Endothelial cell of hepatic sinusoid (primary cell): ENCODE measurements around the gene MVB12B.

ENCODE experiments used
- in situ Hi-C: cut with HindIII; loops from 2 replicates; pipeline ENCODE4 v1.10.0; 2017; ENCODE audit warnings: low sequenced_read_pairs

The MVB12B gene

DNA sequence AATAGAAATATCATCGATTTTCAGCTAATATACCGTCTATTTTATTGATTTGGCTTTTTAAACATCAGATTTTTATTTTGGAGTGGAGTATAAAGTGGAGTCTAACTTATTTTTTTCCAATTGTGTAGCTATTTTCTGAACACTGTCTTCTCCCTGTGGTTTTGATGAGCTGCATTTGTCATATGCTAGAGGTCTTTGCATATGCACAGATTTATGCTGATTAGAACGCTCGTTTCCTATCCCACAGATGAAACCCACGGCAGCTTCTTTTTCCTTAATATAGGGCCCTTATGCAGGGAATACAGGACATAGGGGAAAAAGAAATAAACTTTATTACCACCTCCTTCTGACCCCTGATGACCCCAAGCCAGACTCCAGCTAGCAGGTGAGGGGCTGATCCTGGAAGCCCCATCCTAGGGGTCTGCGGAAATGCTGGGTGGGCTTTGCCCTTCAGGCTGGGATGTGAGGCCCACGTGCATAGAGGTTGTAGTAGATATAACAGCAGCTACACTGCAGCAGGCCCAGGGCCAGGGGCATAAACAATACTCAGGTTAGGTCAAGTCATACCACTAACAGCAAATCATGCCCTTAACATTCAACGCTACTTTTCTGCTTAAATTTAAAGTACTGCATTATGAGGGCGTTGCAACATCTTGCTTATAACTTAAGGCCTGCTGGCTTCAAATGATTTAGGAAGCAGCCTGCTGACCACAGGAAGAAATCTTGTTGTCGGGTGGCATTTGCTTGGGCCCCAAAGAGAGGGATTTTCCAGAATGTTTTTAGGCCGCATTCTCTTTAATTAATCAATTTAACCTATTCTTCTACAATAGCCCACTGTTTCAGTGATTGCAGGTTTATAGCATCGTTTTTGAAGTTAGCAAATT is 28.5 kb downstream of the MVB12B start:
- in situ Hi-C loops: no loop called here

DNA sequence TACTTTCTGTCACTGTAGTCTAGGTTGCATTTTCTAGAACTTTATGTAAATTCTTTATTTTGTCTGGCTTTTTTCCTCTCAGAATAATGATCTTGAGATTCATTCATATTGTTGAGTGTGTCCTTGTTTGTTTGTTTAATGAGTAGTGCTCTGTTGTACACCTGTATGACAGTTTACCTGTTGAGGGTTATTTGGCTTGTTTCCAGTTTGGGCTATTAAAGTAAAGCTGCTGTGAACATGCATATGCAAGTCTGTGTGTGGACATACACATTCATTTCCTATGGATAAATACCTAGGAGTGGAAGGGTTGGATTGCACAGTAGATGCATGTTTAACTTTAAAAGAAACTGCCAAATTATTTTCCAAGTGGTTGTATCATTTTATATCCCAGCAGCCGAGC is 30.4 kb downstream of the MVB12B start:
- in situ Hi-C loops: no loop called here

- in situ Hi-C loops: no loop called here
Observed at GRCh38 chr9:126360073-126360472, 33.4 kb downstream of the MVB12B start.

DNA sequence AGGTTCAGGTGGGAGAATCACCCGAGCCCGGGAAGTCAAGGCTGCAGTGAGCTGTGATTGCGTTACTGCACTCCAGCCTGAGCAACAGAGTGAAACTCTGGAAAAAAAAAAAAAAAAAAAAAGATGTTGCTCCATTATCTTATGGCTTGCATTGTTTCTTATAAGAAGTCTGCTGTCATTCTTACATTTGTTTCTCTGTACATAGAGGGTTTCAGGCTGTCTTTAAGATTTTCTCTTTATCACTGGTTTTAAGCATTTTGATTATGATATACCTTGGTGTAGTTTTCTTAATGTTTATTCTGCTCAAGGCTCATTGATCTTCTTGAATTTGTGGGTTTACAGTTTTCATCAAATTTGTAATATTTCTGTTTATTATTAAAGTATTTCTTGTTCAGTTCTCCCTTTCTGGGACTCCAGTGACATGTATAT is 35.2 kb downstream of the MVB12B start:
- in situ Hi-C loops: no loop called here

DNA sequence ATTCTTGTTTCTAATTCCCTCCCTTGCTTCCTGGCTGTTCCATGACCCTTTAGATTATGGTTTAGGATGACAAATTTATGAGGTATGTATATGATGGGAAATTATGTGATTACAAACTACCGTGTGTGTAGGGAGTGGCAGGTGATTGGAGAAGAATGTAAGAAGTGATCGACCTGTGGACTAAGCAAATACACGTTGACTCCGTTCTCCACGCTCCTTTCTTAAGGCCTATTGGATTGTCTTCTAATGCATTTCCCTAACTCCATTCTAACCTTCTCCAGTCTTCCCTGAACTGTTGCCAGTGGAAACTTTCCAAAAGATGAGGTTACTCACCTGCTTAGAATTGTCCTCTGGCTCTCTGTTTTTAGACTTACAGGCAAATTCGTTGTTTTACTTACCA is 36.6 kb downstream of the MVB12B start:
- in situ Hi-C loops: no loop called here

DNA sequence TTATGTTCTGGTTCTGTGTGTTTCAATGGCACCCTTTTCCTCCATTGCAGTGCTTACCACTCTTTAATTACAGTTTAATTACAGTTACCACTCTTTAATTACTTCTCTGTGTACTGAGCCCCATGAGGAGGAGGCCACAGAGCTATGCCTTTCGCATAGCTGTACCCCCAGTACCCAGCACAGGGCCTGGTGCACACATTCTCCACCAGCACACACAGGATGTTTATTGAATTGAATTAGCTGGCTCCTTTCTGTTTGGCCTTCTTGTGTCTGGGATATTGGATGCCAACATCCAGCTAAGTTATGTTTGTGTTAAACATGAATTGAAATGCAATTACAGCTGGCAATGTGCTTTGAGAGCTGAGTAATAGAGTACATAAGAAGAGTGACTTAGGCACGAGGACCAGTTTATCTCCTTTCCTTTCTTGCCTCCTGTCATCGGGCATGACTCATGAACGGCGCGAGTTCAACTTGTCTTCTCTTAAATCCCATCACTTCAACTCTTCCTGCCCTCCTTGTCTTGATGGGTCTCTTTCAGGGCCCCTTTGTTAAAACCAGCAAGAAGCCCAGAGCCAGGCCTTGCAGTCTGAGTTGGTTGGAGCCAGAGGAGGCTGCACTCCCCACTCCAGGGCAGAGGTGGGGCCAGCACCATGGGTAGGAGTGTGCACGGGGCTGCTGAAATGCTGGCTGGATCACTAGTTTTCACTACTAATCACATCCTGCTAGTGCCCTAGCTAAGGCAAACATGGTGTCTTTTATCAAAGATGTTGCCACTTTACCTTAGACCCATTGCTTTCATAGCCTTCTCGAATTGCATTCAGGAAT is 37.4 kb downstream of the MVB12B start:
- in situ Hi-C loops: no loop called here

DNA sequence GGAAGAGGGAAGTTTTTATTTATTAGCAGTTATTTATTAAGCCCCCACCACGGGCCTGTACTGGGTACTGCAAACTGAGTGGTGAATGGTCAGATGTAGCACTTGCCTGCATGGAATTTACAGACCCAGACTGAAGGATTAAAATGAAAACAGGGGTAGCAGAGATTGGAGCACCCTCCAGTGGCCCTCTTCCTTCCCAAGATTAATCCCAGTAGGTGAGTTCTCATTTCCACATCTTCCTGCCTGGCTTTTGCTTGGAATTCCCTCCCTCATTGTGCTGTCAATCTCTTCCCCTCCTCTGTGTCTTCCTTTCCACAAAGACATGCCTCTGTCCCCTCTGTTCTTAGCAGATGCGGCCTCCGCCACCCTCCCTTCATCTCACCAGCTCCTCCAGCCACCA is 39.2 kb downstream of the MVB12B start:
- in situ Hi-C loops: no loop called here

DNA sequence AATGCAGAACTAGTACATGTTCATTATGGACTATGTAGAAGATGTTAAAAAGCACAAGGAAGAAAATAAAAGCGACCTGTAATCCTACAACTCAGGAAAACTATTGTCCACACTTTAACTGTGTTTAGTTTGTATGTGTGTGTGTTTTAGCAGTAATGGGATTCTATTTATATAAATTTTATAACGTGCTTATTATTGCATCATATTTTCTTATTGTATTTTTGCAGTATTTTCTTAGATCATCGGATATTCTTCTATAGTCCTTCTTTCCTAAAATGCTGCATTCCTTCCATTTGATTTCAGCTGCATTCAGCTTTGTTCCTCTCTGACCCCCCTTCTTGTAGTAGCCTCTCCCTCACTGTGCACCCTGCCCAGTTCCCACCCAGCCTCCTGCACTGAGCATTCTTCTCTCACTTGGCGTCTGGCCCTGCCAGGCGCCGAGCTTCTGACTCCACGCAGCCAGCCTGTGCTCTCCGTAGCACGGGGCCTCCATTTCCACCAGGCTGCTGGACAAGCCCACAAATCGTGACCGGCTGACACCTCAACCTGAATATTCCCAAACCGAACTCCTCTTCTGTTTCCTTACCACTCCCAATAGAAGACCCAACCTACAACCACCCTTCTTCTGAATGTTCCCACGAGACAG is 39.9 kb downstream of the MVB12B start:
- in situ Hi-C loops: no loop called here

GRCh38 chr9:126367139-126367538 is 40.5 kb downstream of the MVB12B start:
- in situ Hi-C loops: no loop called here

GRCh38 chr9:126367616-126368015 is 41.0 kb downstream of the MVB12B start:
- in situ Hi-C loops: no loop called here

- in situ Hi-C loops: no loop called here
Observed at GRCh38 chr9:126368020-126368419, 41.4 kb downstream of the MVB12B start.

GRCh38 chr9:126371007-126371870 is 44.6 kb downstream of the MVB12B start:
- in situ Hi-C loops: no loop called here

DNA sequence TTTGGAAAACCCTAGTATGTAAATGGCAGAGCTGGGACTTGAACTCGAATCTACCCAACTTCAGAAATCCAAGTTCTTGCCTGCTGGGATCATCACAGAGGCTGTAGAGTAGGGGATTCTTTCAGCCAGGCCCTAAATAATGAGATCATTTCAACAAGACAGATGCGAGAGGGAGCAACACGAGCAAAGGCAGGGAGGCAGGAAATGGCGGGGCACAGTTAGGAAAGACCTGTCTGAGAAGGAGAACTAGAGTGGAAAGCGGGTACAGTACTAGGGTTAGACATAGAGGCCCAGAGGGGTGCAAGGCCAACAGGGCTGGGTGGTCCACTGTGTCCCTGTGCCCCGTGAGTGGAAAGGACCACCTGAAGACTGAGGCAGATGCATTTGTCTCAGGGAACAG is 46.1 kb downstream of the MVB12B start:
- in situ Hi-C loops: no loop called here

- in situ Hi-C loops: no loop called here
Observed at GRCh38 chr9:126373241-126373640, 46.6 kb downstream of the MVB12B start.

GRCh38 chr9:126374366-126374781 is 47.7 kb downstream of the MVB12B start:
- in situ Hi-C loops: no loop called here

- in situ Hi-C loops: no loop called here
Observed at GRCh38 chr9:126375386-126375785, 48.8 kb downstream of the MVB12B start.

- in situ Hi-C loops: no loop called here
Observed at GRCh38 chr9:126376311-126377175, 49.9 kb downstream of the MVB12B start.

GRCh38 chr9:126377176-126377509 is 50.5 kb downstream of the MVB12B start:
- in situ Hi-C loops: no loop called here

DNA sequence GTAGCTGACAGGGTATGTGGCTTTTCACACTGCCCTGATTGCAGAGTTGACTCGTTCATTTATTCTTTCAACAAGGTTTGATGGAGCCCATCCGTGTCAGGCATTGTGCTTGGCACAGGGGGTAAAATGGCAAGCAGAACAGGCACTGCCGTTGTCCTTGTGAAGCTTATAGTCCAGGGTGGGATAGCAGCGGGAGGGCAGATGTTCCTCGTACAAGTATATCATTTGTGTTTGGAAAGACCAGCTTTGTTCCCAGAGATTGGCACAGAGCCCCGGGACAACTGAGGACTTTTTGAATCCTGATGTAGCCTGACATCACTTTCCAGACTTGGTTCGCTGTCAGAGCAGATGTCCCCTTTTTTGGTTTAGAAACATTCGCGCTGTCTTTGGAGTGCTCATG is 50.9 kb downstream of the MVB12B start:
- in situ Hi-C loops: no loop called here

DNA sequence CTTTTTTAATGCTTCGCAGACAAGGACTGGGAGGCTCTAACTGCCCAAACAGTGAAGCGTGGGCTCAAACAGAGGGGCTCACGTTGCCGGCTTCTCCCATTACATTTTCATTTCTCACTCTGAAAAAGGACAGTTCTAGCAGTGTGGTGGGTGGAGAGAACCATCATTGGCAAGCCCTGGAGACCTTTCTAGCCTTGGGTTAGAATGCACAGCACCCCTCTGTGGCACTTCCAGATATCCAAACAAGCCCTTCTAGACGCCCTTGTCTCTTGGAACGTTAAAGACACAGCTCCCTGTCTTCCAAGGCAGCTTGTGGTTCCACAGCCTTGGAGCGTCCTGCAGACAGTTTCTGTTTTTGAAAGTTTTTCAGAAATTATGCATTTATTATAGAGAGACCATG is 52.1 kb downstream of the MVB12B start:
- in situ Hi-C loops: no loop called here
